NB4 (cell line): ENCODE data around the gene LMBR1.
"Not testable (repeated sequence)": the region's sequence is repeated elsewhere in the genome, so short reads cannot be mapped to it uniquely, and the experiment has no call there.

Source experiments
- DNase-seq: peaks from one replicate; pipeline ENCODE4 v3.0.0; 2010; ENCODE audit warnings: low read depth
- H3K4me3 ChIP-seq: one replicate; pipeline ENCODE4 v1.5.1; 2011; ENCODE audit warnings: mild to moderate bottlenecking, low read depth, low read length, moderate library complexity
- CTCF ChIP-seq: IDR thresholded peaks from one replicate; pipeline ENCODE4 v1.5.1; 2012; ENCODE audit warnings: low read depth, low read length
- MAX ChIP-seq: IDR thresholded peaks from 2 replicates; pipeline ENCODE4 v1.6.1; 2011; ENCODE audit warnings: low read depth, low read length
- MYC ChIP-seq: IDR thresholded peaks from 2 replicates; pipeline ENCODE4 v1.6.1; 2011; ENCODE audit warnings: low read depth, low read length
- POLR2A ChIP-seq: IDR thresholded peaks from 2 replicates; pipeline ENCODE4 v1.6.1; 2011; ENCODE audit warnings: mild to moderate bottlenecking; ENCODE audit not compliant: insufficient read length; ENCODE audit errors: extremely low read depth

Gene LMBR1

GRCh38 chr7:156848979-156849378, 44.0 kb downstream of the LMBR1 start:
- H3K4me3 ChIP-seq, result no peak overlapping the region
- TF ChIP-seq CTCF (no peak), MYC (no peak), MAX (no peak), POLR2A (no peak)
- DNase-seq, result no peak

- no peak for TF ChIP-seq POLR2A
- no peak for TF ChIP-seq MYC
- TF ChIP-seq MAX, result no peak
- no peak for TF ChIP-seq CTCF
- no peak for DNase-seq
- no peak overlapping the region for H3K4me3 ChIP-seq
These were observed 47.4 kb downstream of the LMBR1 start for GRCh38 chr7:156845379-156846101.

- DNase-seq, H3K4me3 ChIP-seq: not testable (repeated sequence)
These were observed 49.4 kb downstream of the LMBR1 start for GRCh38 chr7:156843582-156843981.

GRCh38 chr7:156843157-156843556, 49.8 kb downstream of the LMBR1 start:
- TF ChIP-seq MAX (no peak), CTCF (no peak), MYC (no peak), POLR2A (no peak)
- no peak overlapping the region for H3K4me3 ChIP-seq
- DNase-seq, result no peak

- DNase-seq, result no peak
- no peak overlapping the region for H3K4me3 ChIP-seq
- TF ChIP-seq MYC (no peak), CTCF (no peak), MAX (no peak), POLR2A (no peak)
These were observed 50.2 kb downstream of the LMBR1 start for GRCh38 chr7:156842740-156843140.

- DNase-seq, result no peak
- TF ChIP-seq POLR2A (no peak), MAX (no peak), CTCF (no peak), MYC (no peak)
These were observed 50.7 kb downstream of the LMBR1 start for GRCh38 chr7:156842317-156842716.

More at GRCh38 chr7:156842317-156842716, 50.7 kb downstream of the LMBR1 start:
- no peak overlapping the region for H3K4me3 ChIP-seq
